UCSD-AML1 (cell line): ENCODE results near the gene HNF4A.
"Not testable (repeated sequence)": the region's sequence is repeated elsewhere in the genome, so short reads cannot be mapped to it uniquely, and the experiment has no call there.

ENCODE experiments used
- DNase-seq: peaks from one replicate; lab custom pipeline; 2025; ENCODE audit not compliant: unreplicated experiment; lab: John Stamatoyannopoulos, UW

Gene HNF4A

DNA sequence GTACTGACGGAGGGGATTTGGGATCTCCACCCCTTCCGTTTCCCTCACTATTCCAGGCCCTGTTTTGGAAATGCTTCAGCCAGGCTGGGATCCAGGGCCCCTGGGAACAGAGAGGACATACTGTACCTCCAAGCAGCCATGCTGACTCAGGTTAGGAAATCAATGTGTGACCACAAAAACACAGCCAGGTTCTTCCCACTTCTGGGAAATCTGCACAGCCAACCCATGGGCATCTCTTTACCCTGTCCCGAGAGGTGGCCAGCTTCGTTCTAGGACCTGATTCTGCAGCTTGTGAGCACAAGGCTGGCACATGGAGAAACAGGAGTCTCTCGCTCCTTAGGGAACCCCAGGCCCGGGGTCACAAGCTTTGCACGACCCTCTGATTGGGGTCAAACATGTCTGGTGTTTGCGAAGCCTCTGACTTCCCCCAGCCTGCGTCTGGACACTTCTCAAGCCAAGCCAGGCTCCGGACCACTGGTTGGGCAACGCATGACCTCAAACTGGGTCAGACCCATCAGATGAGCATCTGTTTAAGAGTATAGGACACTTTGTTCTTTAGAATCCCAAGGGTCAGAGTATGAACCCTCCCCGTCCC, 111.9 kb downstream of the HNF4A start:
- DNase-seq = no peak

- no peak for DNase-seq
These were observed 112.7 kb downstream of the HNF4A start for GRCh38 chr20:44468044-44468782.

DNA sequence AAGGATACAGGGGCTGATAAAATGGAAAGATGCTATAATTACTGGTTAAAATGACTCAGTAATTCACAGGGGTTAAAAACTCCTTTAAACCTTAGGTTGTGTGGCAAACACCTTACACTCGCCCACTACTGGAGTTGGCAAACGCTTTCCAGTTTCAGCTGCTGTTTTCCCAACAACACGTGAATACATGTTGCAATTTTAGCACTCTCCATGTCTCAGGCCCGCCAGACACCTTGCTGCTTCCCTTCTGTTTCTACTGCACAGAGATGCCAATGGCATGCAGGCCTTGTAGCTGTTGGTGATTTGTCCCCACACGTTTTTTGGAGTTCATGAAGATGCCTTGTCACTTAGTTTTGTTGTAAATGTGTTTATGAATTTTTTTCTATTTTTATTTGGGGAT, 114.8 kb downstream of the HNF4A start:
- DNase-seq = no peak

DNA sequence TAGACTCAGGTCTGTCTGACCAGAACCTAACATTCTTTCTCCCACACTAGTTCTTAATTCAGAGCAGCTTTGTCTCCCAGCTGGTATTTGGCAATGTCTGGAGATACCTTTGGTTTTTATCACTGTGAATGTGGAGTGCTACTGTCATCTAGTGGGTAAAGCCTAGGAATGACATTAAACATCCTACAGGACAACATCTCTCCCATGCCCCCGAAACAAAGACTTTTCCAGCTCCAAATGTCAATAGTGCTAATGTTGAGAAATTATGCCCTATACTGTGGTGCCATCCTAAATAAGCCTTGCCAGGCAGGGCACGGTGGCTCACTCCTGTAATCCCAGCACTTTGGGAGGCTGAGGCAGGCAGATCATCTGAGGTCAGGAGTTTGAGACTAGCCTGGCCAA, 116.0 kb downstream of the HNF4A start:
- no peak for DNase-seq

DNA sequence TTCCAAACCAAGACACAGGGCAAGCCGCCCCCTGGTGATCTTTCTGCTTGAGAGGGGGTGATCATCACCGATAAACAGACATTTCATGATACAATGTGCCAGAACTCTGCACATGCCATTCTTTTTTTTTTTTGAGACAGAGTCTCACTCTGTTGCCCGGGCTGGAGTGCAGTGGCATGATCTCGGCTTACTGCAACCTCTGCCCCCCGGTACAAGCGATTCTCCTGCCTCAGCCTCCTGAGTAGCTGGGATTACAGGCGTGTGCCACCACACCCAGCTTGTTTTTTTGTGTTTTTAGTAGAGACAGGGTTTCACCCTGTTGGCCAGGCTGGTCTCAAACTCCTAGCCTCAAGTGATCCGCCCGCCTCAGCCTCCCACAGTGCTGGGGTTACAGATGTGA, 116.8 kb downstream of the HNF4A start:
- not testable (repeated sequence) for DNase-seq

DNA sequence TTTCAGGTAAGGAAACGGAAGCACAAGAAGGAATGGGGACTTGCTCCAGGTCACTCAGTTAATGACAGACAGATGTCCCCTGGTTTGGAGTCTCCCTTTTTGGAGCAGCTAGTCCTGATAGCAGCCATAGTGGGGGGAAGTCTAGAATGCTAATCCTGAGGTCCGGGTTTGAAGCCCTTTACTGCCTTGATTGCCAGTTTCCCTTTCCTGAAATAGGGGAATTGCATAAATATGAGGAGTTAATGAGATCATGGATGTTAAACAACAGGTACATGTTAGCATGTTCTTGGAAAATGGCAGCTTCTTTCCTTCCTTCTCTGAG, 119.8 kb downstream of the HNF4A start:
- DNase-seq = no peak

- peak; percentile 89 for DNase-seq
These were observed 120.4 kb downstream of the HNF4A start, which contains the start of gene TTPAL for GRCh38 chr20:44475694-44476560. Gene TTPAL, plus strand, starts transcription at chr20:44475874. Its CDS starts 4,126 bp downstream, at chr20:44480000.

- DNase-seq = no peak
These were observed 121.7 kb downstream of the HNF4A start for GRCh38 chr20:44477151-44477550.

DNA sequence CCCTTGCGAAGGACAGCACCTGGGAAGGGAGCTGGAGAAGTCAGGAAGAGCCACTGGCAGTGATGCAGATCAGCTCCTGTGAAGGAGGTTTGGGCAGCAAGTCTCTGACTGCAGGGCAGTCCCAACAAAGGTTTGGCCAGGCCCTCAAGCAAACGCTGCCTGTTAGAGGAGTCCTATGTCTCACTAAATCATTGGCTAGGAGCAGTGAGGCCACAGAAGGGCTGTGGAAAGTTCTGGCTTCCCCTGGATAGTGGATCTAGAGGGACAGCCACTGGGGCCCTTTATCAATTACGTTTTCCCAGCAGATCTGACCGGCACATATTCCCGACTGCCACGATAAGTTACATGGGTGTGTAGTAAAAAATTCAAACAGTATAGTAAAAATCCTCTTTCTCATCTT, 122.7 kb downstream of the HNF4A start:
- DNase-seq = no peak

DNA sequence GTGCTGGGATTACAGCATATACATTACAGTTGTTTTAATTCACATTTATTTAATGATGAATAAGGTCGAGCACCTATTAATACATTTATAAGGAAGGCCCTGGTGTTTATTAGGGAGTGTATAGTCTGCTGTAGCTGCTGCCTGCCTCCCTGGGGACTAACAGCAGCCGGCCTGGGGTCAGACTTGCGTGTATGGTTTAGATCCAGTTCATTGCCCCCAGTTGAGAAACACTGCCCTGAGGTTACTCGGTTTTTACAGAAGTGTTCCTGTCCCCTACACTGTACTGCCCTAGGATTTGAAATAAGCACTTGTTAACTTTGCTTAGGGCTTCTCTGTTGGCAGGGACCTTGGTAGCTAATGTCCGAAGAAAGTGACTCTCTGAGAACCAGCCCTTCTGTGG, 124.1 kb downstream of the HNF4A start:
- DNase-seq = no peak

- no peak for DNase-seq
These were observed 124.6 kb downstream of the HNF4A start for GRCh38 chr20:44480097-44480496.

GRCh38 chr20:44481719-44482416, 126.4 kb downstream of the HNF4A start:
- DNase-seq = no peak

GRCh38 chr20:44483112-44483511, 127.6 kb downstream of the HNF4A start:
- no peak for DNase-seq
